Caco-2 (cell line): Measurements from ENCODE around the gene HIPK2. TPM values are rescaled to one million over a fixed set of nuclear protein-coding genes. Genes with fewer than 3 reads are reported as not detected.

ENCODE experiments used
- BruUV-seq: library from RNA; stranded (reverse); fragments of 400-500 nt; replicated peaks from 2 replicates; lab custom pipeline; 2021; lab: Mats Ljungman, UMichigan
- CTCF ChIA-PET: fragments of 300-600 bp; sonication (Branson Sonifier 250); formaldehyde crosslinking; loops from one replicate; lab custom pipeline; 2022; ENCODE audit warnings: antibody characterized with exemption; lab: Charles Lee
- POLR2A ChIA-PET: fragments of 300-600 bp; sonication (Branson Sonifier 250); formaldehyde crosslinking; loops from one replicate; lab custom pipeline; 2022; ENCODE audit warnings: antibody characterized with exemption; lab: Charles Lee
- DNase-seq, 2 experiments: peaks; one replicate each; pipeline versions ENCODE4 v3.0.0 to v3.0.0-alpha.2; 2020 to 2022
- H3K27me3 ChIP-seq: replicated peaks from 2 replicates; pipeline ENCODE4 v1.6.0; 2011; ENCODE audit warnings: low read length; ENCODE audit not compliant: control insufficient read depth, insufficient read depth
- H3K36me3 ChIP-seq: 2 replicates; pipeline ENCODE4 v1.5.1; 2011; ENCODE audit warnings: low read length; ENCODE audit not compliant: control insufficient read depth, insufficient read depth
- H3K4me1 ChIP-seq: fragments of 250-450 bp; sonication (Bioruptor Pico); 2 replicates; pipeline ENCODE4 v1.5.1; 2020; ENCODE audit warnings: mild to moderate bottlenecking
- H3K4me3 ChIP-seq: 2 replicates; pipeline ENCODE4 v1.5.1; 2011; ENCODE audit warnings: low read depth, mild to moderate bottlenecking, control low read depth, low read length
- H3K9me3 ChIP-seq: fragments of 250-450 bp; sonication (Bioruptor Pico); 2 replicates; pipeline ENCODE4 v1.5.1; 2020; ENCODE audit warnings: mild to moderate bottlenecking, moderate library complexity
- H3K27ac Mint-ChIP-seq: one replicate; pipeline ENCODE4 v1.8.0; 2022; ENCODE audit warnings: mixed read lengths; ENCODE audit not compliant: unreplicated experiment
- H3K27me3 Mint-ChIP-seq: one replicate; pipeline ENCODE4 v1.8.0; 2022; ENCODE audit warnings: mixed read lengths; ENCODE audit not compliant: insufficient read depth, unreplicated experiment
- H3K36me3 Mint-ChIP-seq: one replicate; pipeline ENCODE4 v1.8.0; 2022; ENCODE audit warnings: mild to moderate bottlenecking, mixed read lengths; ENCODE audit not compliant: insufficient read depth, unreplicated experiment
- H3K4me1 Mint-ChIP-seq: one replicate; pipeline ENCODE4 v1.8.0; 2022; ENCODE audit warnings: low read depth, mixed read lengths; ENCODE audit not compliant: unreplicated experiment
- H3K4me3 Mint-ChIP-seq: one replicate; pipeline ENCODE4 v1.8.0; 2022; ENCODE audit warnings: mild to moderate bottlenecking, moderate library complexity, mixed read lengths; ENCODE audit not compliant: unreplicated experiment
- H3K9me3 Mint-ChIP-seq: one replicate; pipeline ENCODE4 v1.8.0; 2022; ENCODE audit warnings: mixed read lengths; ENCODE audit not compliant: unreplicated experiment
- CTCF ChIP-seq, 2 experiments: fragments of 200-600 bp in 1 of 2; IDR thresholded peaks; 1 replicate in 1 of 2; 2 replicates in 1 of 2; pipeline versions ENCODE4 v1.5.1 to v1.8.0; 2011 to 2022; ENCODE audit warnings: antibody characterized with exemption in 1 of 2, control low read depth in 1 of 2, inconsistent platforms in 1 of 2, low read depth in 1 of 2, low read length in 1 of 2, mild to moderate bottlenecking in 1 of 2, moderate library complexity in 1 of 2; ENCODE audit not compliant: insufficient read depth in 1 of 2, severe bottlenecking in 1 of 2, unreplicated experiment in 1 of 2
- intact Hi-C: fragments of 100-400 bp; cut with micrococcal nuclease; formaldehyde crosslinking; loops from one replicate; pipeline ENCODE4 v1.10.0; 2022; ENCODE audit not compliant: unreplicated experiment
- total RNA-seq: library from RNA; stranded (reverse); gene quantifications from 2 replicates; pipeline ENCODE4 v1.2.3, GENCODE V29; 2022

Gene HIPK2
- total RNA-seq, 1 experiment from 2014 or later = 42.8 TPM

- no TSS peak for BruUV-seq
- CTCF ChIA-PET = interaction anchor here (0.9 kb wide), 1 partner anchor 111 kb away, joined by 4 read pairs; no protein-coding TSS in a partner anchor
- H3K27me3 Mint-ChIP-seq = no peaks in the 10 kb centered on the region
- TF ChIP-seq CTCF (IDR thresholded peaks at IDR 0.05; ENCODE audit: insufficient read depth in 1 of 2, low read depth in 1 of 2, low read length in 1 of 2, severe bottlenecking in 1 of 2, unreplicated experiment in 1 of 2) = no peak
- Histone ChIP-seq H3K4me3 (no peak overlapping the region), H3K4me1 (no peaks in the 10 kb centered on the region), H3K27me3 (no peaks in the 10 kb centered on the region), H3K36me3 (no peaks in the 10 kb centered on the region; the same call in 1 of the 2 replicates), H3K9me3 (no peaks in the 10 kb centered on the region)
- H3K9me3 Mint-ChIP-seq = no peaks in the 10 kb centered on the region
- no peak overlapping the region for H3K4me3 Mint-ChIP-seq
- intact Hi-C loops = no loop called here
- POLR2A ChIA-PET = no interaction called here
- H3K4me1 Mint-ChIP-seq = peaks cover 7% of the 10 kb centered on the region
- peaks cover 7% of the 10 kb centered on the region for H3K36me3 Mint-ChIP-seq
- DNase-seq = no peak
- H3K27ac Mint-ChIP-seq = peak overlapping the region; percentile 2
Measured at GRCh38 chr7:139731802-139732470, 45.9 kb downstream of the HIPK2 start.

GRCh38 chr7:139730746-139731612, 46.8 kb downstream of the HIPK2 start:
- no peak overlapping the region for H3K4me3 Mint-ChIP-seq
- no peaks in the 10 kb centered on the region for H3K4me1 ChIP-seq
- no peak overlapping the region for H3K4me3 ChIP-seq
- no peaks in the 10 kb centered on the region for H3K9me3 Mint-ChIP-seq
- no peak for DNase-seq
- H3K36me3 ChIP-seq = no peaks in the 10 kb centered on the region; the same call in 1 of the 2 replicates
- H3K36me3 Mint-ChIP-seq = peaks cover 7% of the 10 kb centered on the region
- no peaks in the 10 kb centered on the region for H3K27me3 Mint-ChIP-seq
- CTCF ChIA-PET = no interaction called here
- no peaks in the 10 kb centered on the region for H3K27me3 ChIP-seq
- intact Hi-C loops = no loop called here
- no peak overlapping the region for H3K27ac Mint-ChIP-seq
- no peak for TF ChIP-seq CTCF (IDR thresholded peaks at IDR 0.05; ENCODE audit: insufficient read depth in 1 of 2, low read depth in 1 of 2, low read length in 1 of 2, severe bottlenecking in 1 of 2, unreplicated experiment in 1 of 2)
- POLR2A ChIA-PET = no interaction called here
- peaks cover 7% of the 10 kb centered on the region for H3K4me1 Mint-ChIP-seq
- BruUV-seq = no TSS peak
- H3K9me3 ChIP-seq = no peaks in the 10 kb centered on the region

DNA sequence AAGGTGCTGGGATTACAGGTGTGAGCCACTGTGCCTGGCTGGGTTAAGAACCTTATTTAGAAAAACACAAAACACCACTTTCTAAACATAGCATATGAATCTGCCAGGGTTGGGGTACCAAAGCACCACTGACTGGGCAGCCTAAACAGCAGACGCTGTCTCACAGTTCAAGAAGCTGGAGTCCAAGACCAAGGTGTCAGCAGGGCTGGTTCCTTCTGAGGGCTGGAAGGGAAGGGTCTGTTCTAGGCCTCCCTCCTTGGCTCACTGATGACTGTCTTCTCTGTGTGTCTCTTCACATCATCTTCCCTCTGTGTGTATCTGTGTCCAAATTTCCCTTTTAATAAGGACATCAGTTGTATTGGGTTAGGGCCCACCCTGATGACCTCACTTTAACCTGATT, 49.6 kb downstream of the HIPK2 start:
- Mint-ChIP-seq H3K4me3 (no peak overlapping the region), H3K9me3 (no peaks in the 10 kb centered on the region), H3K4me1 (peaks cover 7% of the 10 kb centered on the region), H3K36me3 (peaks cover 7% of the 10 kb centered on the region), H3K27ac (no peak overlapping the region), H3K27me3 (no peaks in the 10 kb centered on the region)
- TF ChIP-seq CTCF (IDR thresholded peaks at IDR 0.05; ENCODE audit: insufficient read depth in 1 of 2, low read depth in 1 of 2, low read length in 1 of 2, severe bottlenecking in 1 of 2, unreplicated experiment in 1 of 2) = no peak
- ChIA-PET CTCF (no interaction called here), POLR2A (no interaction called here)
- H3K36me3 ChIP-seq = no peaks in the 10 kb centered on the region; the same call in 1 of the 2 replicates
- intact Hi-C loops = no loop called here
- BruUV-seq = no TSS peak
- H3K4me3 ChIP-seq = no peak overlapping the region
- H3K9me3 ChIP-seq = no peaks in the 10 kb centered on the region
- no peak for DNase-seq
- no peaks in the 10 kb centered on the region for H3K4me1 ChIP-seq
- H3K27me3 ChIP-seq = no peaks in the 10 kb centered on the region
